DND-41 (cell line): Measurements from ENCODE around the gene OPRD1.

ENCODE experiments used
- ATAC-seq: fragments of 200-7000 bp; cut with Tn5 transposase; 3 replicates; pipeline ENCODE4 v1.9.1; 2021; ENCODE audit warnings: low read depth; ENCODE audit not compliant: insufficient read depth
- DNase-seq: peaks from one replicate; pipeline ENCODE4 v3.0.0-alpha.2; 2020
- H2AFZ ChIP-seq: 2 replicates; pipeline ENCODE4 v1.6.0; 2012; ENCODE audit warnings: low read depth, low read length
- H3K27ac ChIP-seq: 2 replicates; pipeline ENCODE4 v1.5.1; 2012; ENCODE audit warnings: low read length, inconsistent platforms
- H3K27me3 ChIP-seq: fragments of 200-600 bp; sonication (generic); 2 replicates; pipeline ENCODE4 v1.6.0; 2012; ENCODE audit warnings: low read length, mild to moderate bottlenecking, inconsistent platforms; ENCODE audit not compliant: insufficient read depth, poor library complexity
- H3K36me3 ChIP-seq: 2 replicates; pipeline ENCODE4 v1.5.1; 2012; ENCODE audit warnings: low read length, inconsistent platforms; ENCODE audit not compliant: insufficient read depth
- H3K4me1 ChIP-seq: 2 replicates; pipeline ENCODE4 v1.5.1; 2012; ENCODE audit warnings: mild to moderate bottlenecking, low read length; ENCODE audit not compliant: insufficient read depth
- H3K4me2 ChIP-seq: 2 replicates; pipeline ENCODE4 v1.6.0; 2012; ENCODE audit warnings: mild to moderate bottlenecking, moderate library complexity, low read length, inconsistent platforms; ENCODE audit not compliant: insufficient read depth
- H3K4me3 ChIP-seq, 2 experiments: fragments of 200-600 bp in 1 of 2; shearing (Covaris generic) in 1 of 2; 2 replicates each; pipeline ENCODE4 v1.5.1; 2012 to 2016; ENCODE audit warnings: inconsistent platforms in 2 of 2, low read length in 2 of 2, mild to moderate bottlenecking in 2 of 2, low read depth in 1 of 2, moderate library complexity in 1 of 2
- H3K79me2 ChIP-seq: 2 replicates; pipeline ENCODE4 v1.6.0; 2012; ENCODE audit warnings: low read length, inconsistent platforms; ENCODE audit not compliant: insufficient read depth
- H3K9ac ChIP-seq: 2 replicates; pipeline ENCODE4 v1.6.0; 2012; ENCODE audit warnings: low read depth, mild to moderate bottlenecking, inconsistent platforms, low read length, moderate library complexity
- H3K9me3 ChIP-seq: 2 replicates; pipeline ENCODE4 v1.5.1; 2012; ENCODE audit warnings: low read length, moderate library complexity, mild to moderate bottlenecking, inconsistent platforms; ENCODE audit not compliant: insufficient read depth, severe bottlenecking
- H4K20me1 ChIP-seq: 2 replicates; pipeline ENCODE4 v1.6.0; 2012; ENCODE audit warnings: low read length; ENCODE audit not compliant: insufficient read depth
- CTCF ChIP-seq: IDR thresholded peaks from 2 replicates; pipeline ENCODE4 v1.5.1; 2012; ENCODE audit warnings: borderline replicate concordance, low read length, moderate library complexity, mild to moderate bottlenecking; ENCODE audit not compliant: poor library complexity, severe bottlenecking; ENCODE audit errors: extremely low read depth
- EZH2 ChIP-seq: IDR thresholded peaks from 3 replicates; pipeline ENCODE4 v1.6.1; 2012; ENCODE audit warnings: borderline replicate concordance, low read depth, mild to moderate bottlenecking, moderate library complexity, low read length, inconsistent platforms; ENCODE audit not compliant: severe bottlenecking

OPRD1 gene

GRCh38 chr1:28773105-28773504 is 38.9 kb upstream of the OPRD1 start:
- Histone ChIP-seq H3K9me3 (no peaks in the 10 kb centered on the region), H3K27me3 (no peaks in the 10 kb centered on the region), H3K36me3 (peaks cover 61% of the 10 kb centered on the region), H3K79me2 (peaks cover 16% of the 10 kb centered on the region), H3K4me2 (no peak overlapping the region), H3K9ac (no peak overlapping the region), H3K4me3 (no peak overlapping the region), H2AFZ (no peak overlapping the region), H4K20me1 (peaks cover 51% of the 10 kb centered on the region), H3K4me1 (no peaks in the 10 kb centered on the region), H3K27ac (no peak overlapping the region)
- ATAC-seq: no peak
- TF ChIP-seq EZH2: no peak
- TF ChIP-seq CTCF: no peak
- DNase-seq: no peak

- no peak for ATAC-seq
- Histone ChIP-seq H3K9ac (no peak overlapping the region), H4K20me1 (peaks cover 42% of the 10 kb centered on the region), H3K27me3 (no peaks in the 10 kb centered on the region), H3K4me3 (no peak overlapping the region), H3K4me1 (no peaks in the 10 kb centered on the region), H3K9me3 (no peaks in the 10 kb centered on the region), H3K27ac (no peak overlapping the region), H3K4me2 (no peak overlapping the region), H3K36me3 (peaks cover 40% of the 10 kb centered on the region), H3K79me2 (peaks cover 3% of the 10 kb centered on the region; the same call in 1 of the 2 replicates), H2AFZ (no peak overlapping the region)
- TF ChIP-seq CTCF (no peak), EZH2 (no peak)
- no peak for DNase-seq
These were observed 36.6 kb upstream of the OPRD1 start for GRCh38 chr1:28775121-28775942.

- H3K36me3 ChIP-seq: peaks cover 30% of the 10 kb centered on the region
- no peaks in the 10 kb centered on the region for H3K27me3 ChIP-seq
- no peaks in the 10 kb centered on the region for H3K79me2 ChIP-seq
- peaks cover 33% of the 10 kb centered on the region for H4K20me1 ChIP-seq
- ATAC-seq (no peak), DNase-seq (no peak)
- TF ChIP-seq CTCF (no peak), EZH2 (no peak)
- no peak overlapping the region for H2AFZ ChIP-seq
- no peak overlapping the region for H3K4me3 ChIP-seq
- H3K4me2 ChIP-seq: no peak overlapping the region
- no peaks in the 10 kb centered on the region for H3K9me3 ChIP-seq
- no peaks in the 10 kb centered on the region for H3K4me1 ChIP-seq
- H3K9ac ChIP-seq: no peak overlapping the region
- no peak overlapping the region for H3K27ac ChIP-seq
These were observed 35.6 kb upstream of the OPRD1 start for GRCh38 chr1:28776341-28776740.
